HG03139 (cell line): ENCODE measurements around the gene GGTA1.
A peak's percentile ranks its signal among the peaks of the same experiment; 100 is the strongest.
"Not testable (repeated sequence)": the region's sequence is repeated elsewhere in the genome, so short reads cannot be mapped to it uniquely, and the experiment has no call there.

Experiments
- ATAC-seq: cut with Tn5 transposase; IDR thresholded peaks from one replicate; pipeline ENCODE4 v1.9.1; 2021; ENCODE audit not compliant: unreplicated experiment

Gene GGTA1

GRCh38 chr9:121499427-121500164 is at the start of gene GGTA1:
Gene GGTA1 (minus strand): TSS chr9:121499844. CDS start chr9:121467922, 31,922 bp downstream.
- no peak for ATAC-seq

GRCh38 chr9:121548666-121549065 is 49.0 kb upstream of the GGTA1 start:
- no peak for ATAC-seq

GRCh38 chr9:121545875-121546423 is 46.3 kb upstream of the GGTA1 start:
- peak; percentile 82 for ATAC-seq

- no peak for ATAC-seq
These were observed 45.7 kb upstream of the GGTA1 start for GRCh38 chr9:121545150-121545874.

- no peak for ATAC-seq
These were observed 42.4 kb upstream of the GGTA1 start for GRCh38 chr9:121542025-121542424.

- ATAC-seq: no peak
These were observed 41.6 kb upstream of the GGTA1 start for GRCh38 chr9:121541256-121541655.

GRCh38 chr9:121538221-121538620 is 38.6 kb upstream of the GGTA1 start:
- no peak for ATAC-seq

GRCh38 chr9:121537283-121537682 is 37.6 kb upstream of the GGTA1 start:
- ATAC-seq: no peak

- no peak for ATAC-seq
These were observed 33.2 kb upstream of the GGTA1 start for GRCh38 chr9:121532881-121533280.

GRCh38 chr9:121529237-121529987 is 29.8 kb upstream of the GGTA1 start:
- ATAC-seq: no peak

- ATAC-seq: no peak
These were observed 29.0 kb upstream of the GGTA1 start for GRCh38 chr9:121528642-121529041.

- no peak for ATAC-seq
These were observed 27.7 kb upstream of the GGTA1 start for GRCh38 chr9:121527371-121527770.

GRCh38 chr9:121519688-121520087 is 20.0 kb upstream of the GGTA1 start:
- ATAC-seq: not testable (repeated sequence)

GRCh38 chr9:121518634-121519033 is 19.0 kb upstream of the GGTA1 start:
- no peak for ATAC-seq

- ATAC-seq: not testable (repeated sequence)
These were observed 13.5 kb upstream of the GGTA1 start for GRCh38 chr9:121513166-121513565.

GRCh38 chr9:121510766-121511550 is 11.3 kb upstream of the GGTA1 start:
- ATAC-seq: no peak

- ATAC-seq: no peak
These were observed 9.5 kb upstream of the GGTA1 start for GRCh38 chr9:121509180-121509579.

GRCh38 chr9:121508415-121508814 is 8.8 kb upstream of the GGTA1 start:
- no peak for ATAC-seq

GRCh38 chr9:121505903-121506735 is 6.5 kb upstream of the GGTA1 start:
- ATAC-seq: no peak

GRCh38 chr9:121503444-121503843 is 3.8 kb upstream of the GGTA1 start:
- no peak for ATAC-seq
